NT2/D1 (cell line): Measurements from ENCODE around the gene VDAC1.

Experiments
- DNase-seq: peaks from one replicate; pipeline ENCODE4 v3.0.0-alpha.2; 2011; ENCODE audit warnings: low read depth, low spot score
- H3K27me3 ChIP-seq: 2 replicates; pipeline ENCODE4 v1.6.0; 2011; ENCODE audit warnings: mild to moderate bottlenecking; ENCODE audit not compliant: insufficient read length, insufficient read depth
- H3K36me3 ChIP-seq: 2 replicates; pipeline ENCODE4 v1.6.1; 2011; ENCODE audit warnings: mild to moderate bottlenecking, low read length, mixed read lengths; ENCODE audit not compliant: insufficient read depth, insufficient read length
- H3K4me1 ChIP-seq: 2 replicates; pipeline ENCODE4 v1.5.1; 2011; ENCODE audit not compliant: insufficient read depth, insufficient read length
- H3K4me3 ChIP-seq: 2 replicates; pipeline ENCODE4 v1.5.1; 2011; ENCODE audit warnings: low read depth; ENCODE audit not compliant: insufficient read length
- H3K9ac ChIP-seq: 2 replicates; pipeline ENCODE4 v1.6.0; 2011; ENCODE audit warnings: low read depth; ENCODE audit not compliant: insufficient read length
- H3K9me3 ChIP-seq: 2 replicates; pipeline ENCODE4 v1.5.1; 2011; ENCODE audit warnings: mild to moderate bottlenecking, low read length; ENCODE audit not compliant: insufficient read depth
- SUZ12 ChIP-seq: IDR thresholded peaks from 2 replicates; pipeline ENCODE4 v1.6.1; 2011; ENCODE audit not compliant: insufficient read length, insufficient read depth; ENCODE audit errors: extremely low read depth
- YY1 ChIP-seq: IDR thresholded peaks from 2 replicates; pipeline ENCODE4 v1.6.1; 2011; ENCODE audit not compliant: insufficient read length, insufficient read depth
- ZNF274 ChIP-seq: IDR thresholded peaks from 2 replicates; pipeline ENCODE4 v1.6.1; 2011; ENCODE audit warnings: mild to moderate bottlenecking, low read depth, low read length

Gene VDAC1

GRCh38 chr5:133930061-133930812, 74.5 kb downstream of the VDAC1 start:
- H3K4me3 ChIP-seq: no peak overlapping the region
- H3K4me1 ChIP-seq: peaks cover 11% of the 10 kb centered on the region

GRCh38 chr5:133928587-133929393, 76.0 kb downstream of the VDAC1 start:
- TF ChIP-seq SUZ12 (no peak), ZNF274 (no peak), YY1 (no peak)
- H3K27me3 ChIP-seq: no peaks in the 10 kb centered on the region
- H3K4me1 ChIP-seq: peaks cover 14% of the 10 kb centered on the region
- no peak overlapping the region for H3K9ac ChIP-seq
- H3K36me3 ChIP-seq: no peaks in the 10 kb centered on the region
- H3K4me3 ChIP-seq: no peak overlapping the region
- no peaks in the 10 kb centered on the region for H3K9me3 ChIP-seq
- no peak for DNase-seq

More at GRCh38 chr5:133930061-133930812, 74.5 kb downstream of the VDAC1 start:
- Histone ChIP-seq H3K27me3 (no peaks in the 10 kb centered on the region), H3K9me3 (no peaks in the 10 kb centered on the region), H3K9ac (no peak overlapping the region), H3K36me3 (no peaks in the 10 kb centered on the region)
- no peak for DNase-seq
- TF ChIP-seq ZNF274: no peak
- no peak for TF ChIP-seq YY1
- TF ChIP-seq SUZ12: no peak

- Histone ChIP-seq H3K4me3 (no peak overlapping the region), H3K27me3 (no peaks in the 10 kb centered on the region), H3K9ac (no peak overlapping the region), H3K9me3 (no peaks in the 10 kb centered on the region), H3K4me1 (peaks cover 14% of the 10 kb centered on the region), H3K36me3 (no peaks in the 10 kb centered on the region)
- DNase-seq: no peak
- TF ChIP-seq YY1: no peak
Observed at GRCh38 chr5:133927300-133928180, 77.2 kb downstream of the VDAC1 start.

- TF ChIP-seq ZNF274: no peak
- Histone ChIP-seq H3K9me3 (no peaks in the 10 kb centered on the region), H3K9ac (no peak overlapping the region), H3K27me3 (no peaks in the 10 kb centered on the region), H3K4me1 (peaks cover 14% of the 10 kb centered on the region), H3K36me3 (no peaks in the 10 kb centered on the region), H3K4me3 (no peak overlapping the region)
- DNase-seq: no peak
Observed at GRCh38 chr5:133926489-133927299, 78.1 kb downstream of the VDAC1 start.

- Histone ChIP-seq H3K4me1 (peaks cover 14% of the 10 kb centered on the region), H3K4me3 (no peak overlapping the region), H3K36me3 (no peaks in the 10 kb centered on the region), H3K27me3 (no peaks in the 10 kb centered on the region), H3K9ac (no peak overlapping the region), H3K9me3 (no peaks in the 10 kb centered on the region)
- DNase-seq: peak; percentile 22
- TF ChIP-seq SUZ12 (no peak), YY1 (no peak), ZNF274 (no peak)
Observed at GRCh38 chr5:133925866-133926488, 78.8 kb downstream of the VDAC1 start.

- H3K27me3 ChIP-seq: no peaks in the 10 kb centered on the region
- no peaks in the 10 kb centered on the region for H3K9me3 ChIP-seq
- no peaks in the 10 kb centered on the region for H3K36me3 ChIP-seq
- no peak for DNase-seq
- TF ChIP-seq YY1 (no peak), SUZ12 (no peak), ZNF274 (no peak)
- H3K4me3 ChIP-seq: no peak overlapping the region
- H3K9ac ChIP-seq: no peak overlapping the region
- peaks cover 14% of the 10 kb centered on the region for H3K4me1 ChIP-seq
Observed at GRCh38 chr5:133925269-133925668, 79.5 kb downstream of the VDAC1 start.
